Lower leg skin (tissue), 4 donors: ENCODE data around the gene SZT2. TPM values are rescaled to one million over a fixed set of nuclear protein-coding genes. Genes with fewer than 3 reads are reported as not detected.
"Not testable (repeated sequence)": the region's sequence is repeated elsewhere in the genome, so short reads cannot be mapped to it uniquely, and the experiment has no call there.

Experiments
- DNase-seq, 2 donors: peaks; one replicate each; pipeline ENCODE4 v3.0.0-alpha.2; 2019; ENCODE audit warnings: low spot score in 2 of 2
- H3K4me3 ChIP-seq: fragments of 200-600 bp; sonication (generic); 2 replicates; pipeline ENCODE4 v1.5.1; 2017; ENCODE audit warnings: mild to moderate bottlenecking, low read depth; ENCODE audit not compliant: poor library complexity, severe bottlenecking
- POLR2A ChIP-seq, 2 donors: fragments of 450-650 bp; IDR thresholded peaks; one replicate each; pipeline ENCODE4 v1.6.1; 2016 to 2017; ENCODE audit warnings: antibody characterized with exemption in 2 of 2, mild to moderate bottlenecking in 1 of 2, moderate library complexity in 1 of 2
- WGBS, 2 donors: methylation state at CpG; one replicate each; pipeline ENCODE4 v1.1.5; 2018; 5-methylcytosine and 5-hydroxymethylcytosine counted together
- intact Hi-C: fragments of 100-400 bp; cut with DNase I; formaldehyde crosslinking; loops from one replicate; pipeline ENCODE4 v1.15.0; 2023; ENCODE audit warnings: low total_unique reads
- total RNA-seq, 4 donors: library from RNA; depleted of rRNA; stranded (reverse); fragments of >200 nt; gene quantifications; one replicate each; pipeline ENCODE4 v1.1.0, GENCODE V29; 2016
- TF ChIP-seq, protein P1 (sequence below), 3 donors: fragments of 450-650 bp; IDR thresholded peaks; one replicate each; pipeline ENCODE4 v1.5.1; 2016; ENCODE audit warnings: antibody characterized with exemption in 3 of 3, mild to moderate bottlenecking in 3 of 3, moderate library complexity in 2 of 3

The SZT2 gene
- total RNA-seq, 4 donors from 2014 or later, result 33.2 to 75.3 (median 42.0) TPM

DNA sequence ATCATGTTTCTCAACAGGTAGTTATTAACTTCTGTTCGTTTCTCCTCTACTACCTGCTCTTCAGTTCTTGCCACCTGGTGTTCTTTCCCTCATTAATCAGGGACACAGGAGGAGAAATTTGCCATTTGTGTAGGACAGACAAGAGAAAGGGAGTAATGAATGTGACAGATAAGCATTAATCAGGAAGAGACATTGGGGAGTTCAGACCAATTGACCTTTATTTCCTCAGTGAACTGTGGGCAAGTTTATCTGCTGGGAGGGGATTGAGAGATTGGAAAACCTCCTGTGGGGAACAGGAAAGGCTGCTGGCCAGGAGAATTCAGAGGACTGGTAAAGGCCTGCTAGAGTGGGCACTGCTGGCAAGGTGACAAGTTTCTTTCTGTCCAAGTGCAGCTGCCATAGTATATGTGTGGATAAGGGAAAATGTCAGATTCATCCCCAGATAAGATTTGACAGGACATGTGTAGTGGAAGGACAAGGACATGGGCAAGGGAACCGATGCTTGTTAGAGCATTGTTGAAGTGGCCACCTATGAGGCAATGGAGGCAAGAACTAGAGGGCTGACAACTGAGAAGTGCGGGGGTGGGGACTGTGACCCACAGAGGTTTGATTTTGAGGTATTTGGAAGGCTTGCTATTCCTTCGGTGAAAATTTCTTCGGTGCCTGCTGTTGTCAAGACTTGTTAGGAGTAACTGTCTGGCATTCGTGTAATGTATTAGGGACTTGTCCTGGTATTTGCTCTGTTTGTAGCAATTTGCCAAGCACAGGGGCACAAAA is 12.6 kb downstream of the SZT2 start:
- TF ChIP-seq, protein P1, sequence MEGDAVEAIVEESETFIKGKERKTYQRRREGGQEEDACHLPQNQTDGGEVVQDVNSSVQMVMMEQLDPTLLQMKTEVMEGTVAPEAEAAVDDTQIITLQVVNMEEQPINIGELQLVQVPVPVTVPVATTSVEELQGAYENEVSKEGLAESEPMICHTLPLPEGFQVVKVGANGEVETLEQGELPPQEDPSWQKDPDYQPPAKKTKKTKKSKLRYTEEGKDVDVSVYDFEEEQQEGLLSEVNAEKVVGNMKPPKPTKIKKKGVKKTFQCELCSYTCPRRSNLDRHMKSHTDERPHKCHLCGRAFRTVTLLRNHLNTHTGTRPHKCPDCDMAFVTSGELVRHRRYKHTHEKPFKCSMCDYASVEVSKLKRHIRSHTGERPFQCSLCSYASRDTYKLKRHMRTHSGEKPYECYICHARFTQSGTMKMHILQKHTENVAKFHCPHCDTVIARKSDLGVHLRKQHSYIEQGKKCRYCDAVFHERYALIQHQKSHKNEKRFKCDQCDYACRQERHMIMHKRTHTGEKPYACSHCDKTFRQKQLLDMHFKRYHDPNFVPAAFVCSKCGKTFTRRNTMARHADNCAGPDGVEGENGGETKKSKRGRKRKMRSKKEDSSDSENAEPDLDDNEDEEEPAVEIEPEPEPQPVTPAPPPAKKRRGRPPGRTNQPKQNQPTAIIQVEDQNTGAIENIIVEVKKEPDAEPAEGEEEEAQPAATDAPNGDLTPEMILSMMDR (IDR thresholded peaks at IDR 0.05), result no peak
- TF ChIP-seq POLR2A (IDR thresholded peaks at IDR 0.05), result no peak
- H3K4me3 ChIP-seq, result no peak overlapping the region
- DNase-seq, result no peak
- WGBS, 2 donors, result 81 to 86% methylated on average over 6 of the region's 6 CpGs
- intact Hi-C loops, result no loop called here

DNA sequence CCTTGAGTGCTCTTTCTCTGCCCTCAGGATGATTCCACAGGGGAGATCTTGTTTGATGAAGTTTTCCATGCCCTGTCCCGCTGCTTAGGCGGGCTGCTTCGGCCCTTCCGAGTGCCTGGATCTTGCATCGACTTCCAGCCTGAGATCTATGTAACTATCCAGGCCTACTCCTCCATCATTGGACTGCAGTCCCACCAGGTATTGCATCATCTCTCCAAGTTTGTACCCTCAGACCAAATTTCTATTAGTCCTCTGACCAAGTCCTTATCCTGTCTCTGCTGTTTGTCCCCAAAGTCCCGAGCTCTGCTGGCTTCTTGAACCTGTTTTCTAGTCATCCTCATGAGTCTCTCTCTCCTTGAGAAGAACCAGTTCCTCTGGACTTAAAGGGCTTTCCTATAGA is 14.7 kb downstream of the SZT2 start:
- no peak for DNase-seq
- no peak overlapping the region for H3K4me3 ChIP-seq
- WGBS, 2 donors, result 97% methylated on average over 6 of the region's 6 CpGs
- TF ChIP-seq, protein P1 (IDR thresholded peaks at IDR 0.05), result no peak
- no peak for TF ChIP-seq POLR2A (IDR thresholded peaks at IDR 0.05)
- intact Hi-C loops, result no loop called here

DNA sequence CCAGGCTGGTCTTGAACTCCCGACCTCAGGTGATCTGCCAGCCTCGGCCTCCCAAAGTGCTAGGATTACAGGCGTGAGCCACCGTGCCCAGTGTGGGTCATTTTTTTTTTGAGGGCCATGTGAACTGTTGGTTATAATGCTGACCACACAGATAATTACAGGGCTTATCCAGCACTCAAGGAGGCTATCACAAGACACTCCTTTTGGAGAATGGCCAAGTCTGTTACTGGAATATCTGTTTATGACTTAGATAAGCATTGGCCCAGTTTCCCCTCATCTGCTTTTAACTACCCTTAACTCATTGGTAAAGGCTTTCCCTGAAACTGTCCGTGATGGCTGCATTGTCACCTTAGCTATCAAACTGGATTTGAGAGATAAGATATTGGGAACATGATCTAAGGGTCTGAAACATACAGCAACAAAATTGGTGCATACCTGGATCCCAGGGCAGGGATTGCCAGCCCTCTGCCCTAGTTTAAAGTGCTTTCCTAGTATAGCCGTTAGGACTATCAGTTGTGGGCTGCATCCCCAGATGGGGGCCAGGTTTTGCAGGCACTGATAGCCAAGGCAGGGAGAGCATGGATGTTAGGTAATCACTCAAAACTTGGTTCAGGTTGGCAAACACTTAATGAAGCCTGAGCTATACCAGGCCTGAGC is 15.6 kb downstream of the SZT2 start:
- no peak overlapping the region for H3K4me3 ChIP-seq
- 79 to 86% methylated on average over 6 of the region's 6 CpGs for WGBS, 2 donors
- DNase-seq, result no peak
- intact Hi-C loops, result no loop called here
- TF ChIP-seq, protein P1 (IDR thresholded peaks at IDR 0.05), result no peak
- TF ChIP-seq POLR2A (IDR thresholded peaks at IDR 0.05), result no peak

DNA sequence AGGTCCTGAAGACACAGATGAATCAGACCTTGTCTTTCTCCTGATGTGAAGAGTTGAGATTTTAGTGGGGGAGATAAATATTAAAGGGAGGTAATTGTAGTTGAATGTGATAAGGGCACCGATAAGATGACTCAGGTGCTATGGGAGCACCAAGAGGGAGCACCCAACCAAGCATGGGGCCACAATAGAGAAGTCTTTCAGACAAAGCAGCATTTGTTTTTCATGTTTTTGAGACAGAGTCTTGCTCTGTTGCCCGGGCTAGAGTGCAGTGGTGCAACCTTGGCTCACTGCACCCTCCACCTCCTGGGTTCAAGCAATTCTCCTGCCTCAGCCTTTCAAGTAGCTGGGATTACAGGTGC is 16.2 kb downstream of the SZT2 start:
- TF ChIP-seq, protein P1 (IDR thresholded peaks at IDR 0.05), result no peak
- TF ChIP-seq POLR2A (IDR thresholded peaks at IDR 0.05), result no peak
- no peak for DNase-seq
- 85 to 95% methylated on average over 2 of the region's 2 CpGs for WGBS, 2 donors
- intact Hi-C loops, result no loop called here
- H3K4me3 ChIP-seq, result no peak overlapping the region

DNA sequence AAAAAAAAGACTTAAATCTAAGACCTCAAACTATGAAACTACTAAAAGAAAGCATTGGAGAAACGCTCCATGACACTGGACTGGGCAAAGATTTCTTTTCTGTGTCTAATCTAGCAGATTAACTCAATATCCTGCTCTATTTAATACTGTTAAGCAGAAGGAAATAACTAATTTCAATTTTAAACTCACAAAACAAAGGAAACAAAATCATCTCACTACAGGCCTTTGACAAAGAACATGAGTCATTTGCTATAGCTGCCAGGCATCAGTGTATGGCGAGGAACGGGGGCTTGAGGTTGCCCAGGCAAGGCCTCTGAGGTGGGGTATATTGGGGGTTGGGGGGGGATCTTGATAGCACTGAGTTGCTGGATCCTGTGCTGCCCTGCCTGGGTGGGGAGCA is 20.9 kb downstream of the SZT2 start:
- no peak for TF ChIP-seq POLR2A (IDR thresholded peaks at IDR 0.05)
- TF ChIP-seq, protein P1 (IDR thresholded peaks at IDR 0.05), result no peak
- no peak overlapping the region for H3K4me3 ChIP-seq
- WGBS, 2 donors, result 93 to 96% methylated on average over 3 of the region's 3 CpGs
- no peak for DNase-seq
- intact Hi-C loops, result no loop called here

DNA sequence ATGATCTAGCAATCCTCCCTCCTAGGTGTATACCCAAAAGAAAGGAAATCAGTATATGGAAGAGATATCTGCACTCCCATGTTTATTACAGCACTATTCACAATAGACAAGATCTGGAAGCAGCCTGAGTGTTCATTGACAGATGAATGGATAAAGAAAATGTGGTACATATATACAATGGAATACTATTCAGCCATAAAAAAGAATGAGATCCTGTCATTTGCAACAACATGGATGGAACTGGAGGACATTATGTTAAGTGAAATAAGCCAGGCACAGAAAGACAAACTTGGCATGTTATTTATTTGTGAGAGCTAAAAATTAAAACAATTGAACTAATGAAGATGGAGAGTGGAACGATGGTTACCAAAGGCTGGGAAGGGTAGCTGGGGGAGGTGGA is 23.7 kb downstream of the SZT2 start:
- WGBS, 2 donors, result 91 to 94% methylated on average over 1 of the region's 1 CpG
- intact Hi-C loops, result not testable (repeated sequence)

More for the DNA sequence above, 23.7 kb downstream of the SZT2 start:
- not testable (repeated sequence) for DNase-seq, H3K4me3 ChIP-seq
